GM21619 (cell line): ENCODE measurements around the gene PDXDC1.
"Not testable (repeated sequence)": the region's sequence is repeated elsewhere in the genome, so short reads cannot be mapped to it uniquely, and the experiment has no call there.

Source experiments
- ATAC-seq: cut with Tn5 transposase; IDR thresholded peaks from one replicate; pipeline ENCODE4 v1.9.1; 2021; ENCODE audit not compliant: unreplicated experiment

Gene PDXDC1

DNA sequence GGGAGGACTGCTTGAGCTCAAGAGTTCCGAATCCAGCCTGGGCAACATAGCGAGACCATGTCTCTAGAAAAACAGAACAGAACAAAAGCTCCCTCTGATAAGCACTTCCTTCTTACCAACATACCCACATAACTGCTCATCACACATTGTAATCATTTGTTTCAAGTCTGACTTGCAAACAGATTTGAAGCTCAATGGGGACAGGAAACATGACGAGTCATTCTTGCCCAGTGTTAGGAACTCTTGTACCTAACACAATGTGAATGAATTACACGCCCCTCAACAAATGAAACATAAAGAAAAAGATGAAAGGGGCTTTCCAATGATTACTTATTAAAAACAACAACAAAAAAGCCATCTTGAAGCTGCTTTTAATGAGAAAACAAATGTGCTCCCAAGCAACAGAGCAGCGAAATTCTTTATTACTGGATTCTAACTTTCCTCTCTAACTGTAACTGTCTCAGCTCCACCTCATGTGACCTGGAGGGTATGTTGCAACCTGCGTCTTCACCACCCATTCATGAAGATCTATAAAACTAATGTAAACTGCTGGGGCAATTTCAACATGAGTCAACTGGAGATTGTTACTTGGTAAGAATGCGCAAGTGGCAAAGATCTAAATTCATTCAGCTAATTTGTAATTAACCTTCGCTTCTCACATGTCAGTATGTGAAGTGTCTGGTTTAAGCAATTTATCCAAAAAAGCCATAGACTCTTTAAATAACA, 87.4 kb downstream of the PDXDC1 start:
- not testable (repeated sequence) for ATAC-seq

DNA sequence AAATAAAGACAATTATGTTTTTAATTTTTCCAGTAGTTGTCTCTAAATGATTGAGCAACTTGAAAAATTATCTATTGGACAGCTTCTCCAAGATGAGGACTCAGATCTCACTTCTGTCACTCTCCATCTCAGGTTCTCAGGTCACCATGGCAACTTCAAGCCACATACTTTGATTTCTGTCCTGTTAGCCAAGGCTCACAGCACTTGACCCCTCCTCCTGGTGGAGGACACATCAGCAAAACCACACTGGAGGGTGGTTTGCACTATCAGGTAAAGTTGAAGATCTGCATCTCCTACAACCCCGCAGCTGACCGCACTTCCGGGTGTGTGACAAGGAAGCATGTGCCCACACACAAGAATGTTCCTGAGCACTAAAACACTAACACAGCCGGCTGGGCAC, 91.1 kb downstream of the PDXDC1 start:
- ATAC-seq: not testable (repeated sequence)

DNA sequence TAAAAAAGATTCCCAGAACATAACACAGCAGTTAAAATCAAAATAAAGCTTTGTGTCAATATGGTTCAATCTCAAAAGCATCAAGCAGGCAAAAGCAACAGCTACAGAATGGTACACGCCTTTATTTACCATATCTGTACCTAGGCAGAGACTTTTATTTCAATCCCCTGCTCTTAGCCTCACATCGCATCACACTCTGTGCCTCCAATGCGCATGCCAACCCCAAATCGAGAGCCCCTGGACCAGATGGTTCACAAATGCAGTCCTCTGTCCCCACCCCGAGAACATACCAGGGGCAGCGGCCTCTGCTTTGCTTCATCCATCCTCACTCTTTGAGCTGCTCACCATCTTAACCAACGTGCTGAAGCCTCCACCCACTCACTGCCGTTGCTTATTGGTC, 91.9 kb downstream of the PDXDC1 start:
- ATAC-seq: not testable (repeated sequence)

- ATAC-seq: not testable (repeated sequence)
Observed at GRCh38 chr16:15071013-15071412, 96.2 kb downstream of the PDXDC1 start.

DNA sequence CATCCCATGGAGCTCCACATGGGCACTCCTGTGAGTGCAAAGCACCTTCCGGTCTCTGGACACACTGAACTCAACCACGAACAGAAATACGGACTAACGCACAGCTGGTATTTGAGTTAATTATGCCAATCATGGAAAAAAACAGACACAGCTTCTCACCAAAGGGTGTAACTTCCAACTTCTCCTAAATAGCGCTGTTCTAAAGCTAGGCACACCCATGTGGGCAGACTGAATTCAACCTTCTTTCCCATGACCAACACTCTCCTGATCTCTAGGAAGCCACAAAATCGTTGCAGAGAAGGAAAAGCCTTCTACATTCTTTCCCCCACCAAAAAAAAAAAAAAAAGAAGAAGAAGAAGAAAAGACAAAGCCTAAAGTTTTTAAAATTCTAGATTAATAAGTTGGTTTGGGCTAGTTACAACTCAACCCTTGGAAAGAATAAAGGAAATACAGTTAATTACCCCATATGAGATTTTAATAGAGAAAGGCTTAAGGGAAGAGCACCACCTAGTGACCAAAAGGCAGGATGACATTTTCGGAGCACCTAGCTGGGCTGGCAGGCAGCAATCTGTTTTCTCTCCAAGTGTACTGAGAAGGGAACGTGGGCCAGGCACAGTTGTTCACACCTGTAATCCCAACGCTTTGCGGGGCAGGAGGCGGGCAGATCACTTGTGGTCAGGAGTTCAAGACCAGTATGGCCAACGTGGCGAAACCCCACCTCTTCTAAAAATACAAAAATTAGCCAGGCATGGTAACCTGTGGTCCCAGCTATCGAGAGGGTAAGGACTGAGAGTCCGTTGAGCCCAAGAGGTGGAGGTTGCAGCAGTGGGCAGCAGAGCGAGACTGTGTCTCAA, 97.3 kb downstream of the PDXDC1 start:
- not testable (repeated sequence) for ATAC-seq

DNA sequence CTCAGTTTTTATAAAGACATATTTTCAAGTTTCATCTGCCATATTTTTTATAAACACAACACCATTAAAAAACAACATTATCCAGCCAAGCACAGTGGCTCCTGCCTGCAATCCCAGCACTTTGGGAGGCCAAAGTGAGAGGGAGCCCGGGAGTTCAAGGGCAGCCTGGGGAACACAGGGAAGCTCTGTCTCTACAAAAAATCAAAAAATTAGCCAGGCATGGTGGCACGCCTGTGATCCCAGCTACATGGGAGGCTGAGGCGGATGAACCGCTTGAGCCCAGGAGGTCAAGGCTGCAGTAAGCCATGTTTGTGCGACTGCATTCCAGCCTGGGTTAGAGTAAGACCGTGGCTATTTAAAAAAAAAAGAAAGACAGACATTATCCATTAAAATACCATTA, 98.3 kb downstream of the PDXDC1 start:
- no peak for ATAC-seq

DNA sequence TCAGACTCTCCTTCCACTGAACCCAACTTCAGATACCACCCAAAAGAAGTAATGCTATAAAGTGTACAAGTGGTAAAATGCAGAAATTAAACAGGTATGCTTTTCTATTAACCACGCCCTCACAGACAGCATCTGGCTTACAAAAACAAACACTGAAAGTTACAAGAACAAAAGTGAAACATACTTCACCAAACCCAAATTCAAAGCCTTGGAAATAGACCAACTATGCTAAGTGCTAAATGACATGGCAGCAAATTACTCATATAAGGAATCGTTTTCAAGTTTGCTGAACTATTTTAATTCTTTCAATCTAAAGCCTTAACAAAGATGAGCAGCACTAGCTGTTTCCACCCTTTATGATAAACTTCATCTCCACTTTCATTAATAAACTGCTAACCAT, 101.3 kb downstream of the PDXDC1 start:
- not testable (repeated sequence) for ATAC-seq

DNA sequence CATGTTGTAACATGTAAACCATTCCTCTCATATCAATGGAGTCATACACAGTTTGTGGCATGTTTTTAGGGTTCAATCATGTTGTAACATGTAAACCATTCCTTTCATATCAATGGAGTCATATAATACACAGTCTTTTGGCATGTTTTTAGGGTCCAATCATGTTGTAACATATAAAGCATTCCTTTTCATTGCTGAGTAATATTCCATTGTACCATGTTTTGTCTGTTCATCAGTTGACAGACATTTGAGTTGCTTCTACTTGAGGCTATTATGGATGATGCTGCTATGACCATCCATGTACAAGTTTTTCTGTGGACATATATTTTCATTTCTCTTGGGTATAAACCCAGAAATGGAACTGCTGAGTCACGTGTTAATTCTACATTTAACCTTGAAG, 106.1 kb downstream of the PDXDC1 start:
- ATAC-seq: not testable (repeated sequence)

GRCh38 chr16:15082788-15083187, 108.0 kb downstream of the PDXDC1 start:
- ATAC-seq: not testable (repeated sequence)

DNA sequence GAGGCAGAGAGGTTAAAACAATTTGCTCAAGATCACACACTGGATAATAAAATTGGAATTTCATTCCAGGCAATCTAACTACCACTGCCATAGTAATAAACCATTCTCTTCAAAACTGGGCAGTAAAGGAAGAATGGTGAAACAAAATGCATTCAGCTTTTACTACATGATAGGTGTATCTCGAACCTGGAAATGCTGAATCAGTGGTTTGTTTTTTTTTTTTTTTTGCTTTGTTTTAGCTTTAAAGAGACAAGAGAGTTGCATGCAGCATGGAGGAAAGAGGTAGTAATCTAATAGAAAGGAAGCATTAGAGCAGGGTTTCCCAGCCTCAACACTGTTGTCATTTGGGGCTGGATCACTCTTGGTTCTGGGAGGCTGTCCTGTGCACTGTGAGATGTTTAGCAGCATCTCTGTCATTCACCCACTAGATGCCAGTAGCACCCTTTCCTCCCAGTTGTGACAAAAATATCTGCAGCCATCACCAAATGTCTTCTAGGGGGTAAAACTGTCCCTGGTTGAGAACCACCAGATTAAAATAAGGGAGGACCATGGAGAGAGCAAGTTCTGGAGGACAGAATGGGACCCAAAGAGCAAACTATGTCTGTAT, 115.9 kb downstream of the PDXDC1 start:
- not testable (repeated sequence) for ATAC-seq

GRCh38 chr16:15093571-15093954, 118.7 kb downstream of the PDXDC1 start:
- not testable (repeated sequence) for ATAC-seq

DNA sequence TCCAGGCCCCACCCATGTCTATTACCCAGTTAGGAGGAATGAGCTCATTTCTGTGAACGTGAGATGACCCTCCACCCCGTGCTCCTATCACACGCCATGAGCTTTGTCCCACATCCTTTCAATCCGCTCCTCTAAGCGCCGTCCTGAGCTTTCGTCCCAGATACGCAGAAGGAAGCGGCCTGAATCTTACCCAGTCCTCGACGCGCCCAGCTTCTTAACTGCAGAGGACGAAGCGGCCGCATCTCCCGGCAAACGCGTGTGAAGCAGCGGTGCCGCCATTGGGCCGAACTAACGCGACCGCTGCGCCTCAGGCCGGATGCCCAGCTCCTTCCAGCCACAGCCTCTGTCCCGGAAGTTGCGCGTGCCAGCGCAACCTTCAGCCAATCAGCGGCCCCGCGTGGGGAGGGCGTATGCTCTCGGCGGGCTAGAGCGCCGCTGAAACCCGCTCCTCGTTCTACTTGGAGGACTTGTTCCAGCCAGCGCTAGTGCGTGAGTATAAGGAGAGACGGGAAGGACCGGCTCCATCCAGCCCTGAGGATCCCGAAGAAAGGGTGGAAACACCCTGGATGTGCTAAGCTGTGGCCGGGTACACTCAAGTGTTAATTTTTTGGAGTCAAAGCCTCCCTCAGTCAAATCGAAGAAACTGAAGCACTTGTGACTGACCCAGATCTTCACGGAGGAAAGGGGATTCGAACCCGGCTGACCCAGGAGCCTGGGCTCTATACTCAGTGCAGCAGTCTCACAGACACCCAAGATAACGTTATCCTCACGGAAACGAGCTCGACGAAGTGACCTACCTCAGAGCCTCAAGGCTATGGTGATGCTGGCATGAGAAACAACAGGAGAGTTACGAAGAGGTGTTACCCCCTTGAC, 119.4 kb downstream of the PDXDC1 start, which contains the start of gene RRN3:
Gene RRN3 (minus strand): TSS at position 318 of the 873 bp plus-strand sequence. CDS start 39 bp downstream, at position 279.
- ATAC-seq: peak; percentile 97

DNA sequence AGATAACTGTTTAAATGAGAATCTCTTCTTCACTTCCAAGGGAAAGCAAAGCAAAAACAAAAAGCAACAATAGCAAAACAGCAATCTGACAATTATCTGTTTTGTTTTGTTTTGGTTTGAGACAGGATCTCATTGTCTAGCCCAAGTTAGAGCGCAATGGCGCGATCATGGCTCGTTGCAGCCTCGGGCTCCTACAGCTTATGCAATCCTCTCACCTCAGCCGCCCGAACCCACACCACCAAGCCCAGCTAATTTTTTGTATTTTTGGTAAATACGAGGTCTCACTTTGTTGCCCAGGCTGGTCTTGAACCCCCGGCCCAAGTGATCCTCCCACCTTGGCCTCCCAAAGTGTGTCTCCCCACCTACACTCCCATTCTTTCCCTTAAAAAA, 121.8 kb downstream of the PDXDC1 start:
- not testable (repeated sequence) for ATAC-seq

- not testable (repeated sequence) for ATAC-seq
Observed at GRCh38 chr16:15099366-15099909, 124.6 kb downstream of the PDXDC1 start.

DNA sequence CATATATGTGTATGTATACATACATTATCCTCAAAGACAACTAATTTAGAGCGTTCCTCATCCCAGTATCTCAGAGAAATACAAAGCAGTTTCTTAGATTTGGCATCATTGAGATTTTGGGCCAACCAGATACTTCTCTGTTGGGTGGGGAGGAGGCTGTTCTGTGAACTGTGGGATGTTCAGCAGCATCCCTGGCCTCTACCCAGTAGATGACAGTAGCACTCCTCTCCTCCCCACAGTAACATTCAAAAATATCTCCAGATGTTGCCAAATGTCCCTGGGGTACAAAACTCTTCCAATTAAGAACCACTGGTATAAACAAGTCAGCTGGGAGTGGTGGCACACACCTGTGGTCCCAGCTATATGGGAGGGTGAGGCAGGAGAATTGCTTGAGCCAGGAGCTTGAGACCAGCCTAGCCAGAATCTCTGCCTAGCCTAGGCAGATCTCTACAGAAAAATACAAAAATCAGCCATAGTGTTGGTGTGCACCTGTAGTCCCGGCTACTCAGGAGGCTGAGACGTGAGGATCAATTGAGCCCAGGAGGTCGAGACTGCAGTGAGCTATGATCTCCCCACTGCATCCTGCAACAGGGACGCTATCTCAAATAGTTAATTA, 125.7 kb downstream of the PDXDC1 start:
- ATAC-seq: not testable (repeated sequence)

- not testable (repeated sequence) for ATAC-seq
Observed at GRCh38 chr16:15127641-15128425, 153.0 kb downstream of the PDXDC1 start.

DNA sequence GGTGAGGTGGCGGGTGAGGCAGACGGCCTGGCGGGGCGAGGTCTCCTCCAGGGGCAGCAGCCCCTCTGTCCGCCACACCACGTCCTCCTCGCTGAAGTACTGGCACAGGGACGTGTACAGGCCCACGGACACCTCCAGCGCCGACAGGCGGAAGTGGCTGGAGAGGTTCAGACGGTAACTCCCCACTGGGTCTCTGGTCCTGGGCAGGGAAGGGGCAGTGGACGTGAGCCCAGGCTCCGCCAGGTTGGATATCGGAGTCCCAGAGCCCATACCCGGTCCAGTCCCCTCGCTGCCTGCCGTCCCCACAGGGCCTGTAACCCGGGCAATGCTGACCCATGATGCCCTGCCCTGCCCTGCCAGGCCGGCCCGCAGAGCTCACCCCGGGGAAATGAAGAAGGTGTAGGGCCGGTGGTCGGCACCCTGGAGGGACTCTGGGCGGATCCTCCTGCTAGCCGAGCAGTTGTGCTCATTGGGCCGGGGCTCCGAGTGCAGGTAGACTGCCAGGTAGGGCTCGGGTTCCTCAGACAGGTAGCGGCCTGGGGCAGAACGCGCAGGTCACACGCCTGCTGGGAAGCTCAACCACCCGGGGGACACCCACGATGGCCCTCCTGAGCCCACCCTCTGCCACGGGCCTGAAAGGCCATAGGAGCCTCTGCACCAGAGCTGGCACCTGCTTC, 155.6 kb downstream of the PDXDC1 start:
- not testable (repeated sequence) for ATAC-seq

DNA sequence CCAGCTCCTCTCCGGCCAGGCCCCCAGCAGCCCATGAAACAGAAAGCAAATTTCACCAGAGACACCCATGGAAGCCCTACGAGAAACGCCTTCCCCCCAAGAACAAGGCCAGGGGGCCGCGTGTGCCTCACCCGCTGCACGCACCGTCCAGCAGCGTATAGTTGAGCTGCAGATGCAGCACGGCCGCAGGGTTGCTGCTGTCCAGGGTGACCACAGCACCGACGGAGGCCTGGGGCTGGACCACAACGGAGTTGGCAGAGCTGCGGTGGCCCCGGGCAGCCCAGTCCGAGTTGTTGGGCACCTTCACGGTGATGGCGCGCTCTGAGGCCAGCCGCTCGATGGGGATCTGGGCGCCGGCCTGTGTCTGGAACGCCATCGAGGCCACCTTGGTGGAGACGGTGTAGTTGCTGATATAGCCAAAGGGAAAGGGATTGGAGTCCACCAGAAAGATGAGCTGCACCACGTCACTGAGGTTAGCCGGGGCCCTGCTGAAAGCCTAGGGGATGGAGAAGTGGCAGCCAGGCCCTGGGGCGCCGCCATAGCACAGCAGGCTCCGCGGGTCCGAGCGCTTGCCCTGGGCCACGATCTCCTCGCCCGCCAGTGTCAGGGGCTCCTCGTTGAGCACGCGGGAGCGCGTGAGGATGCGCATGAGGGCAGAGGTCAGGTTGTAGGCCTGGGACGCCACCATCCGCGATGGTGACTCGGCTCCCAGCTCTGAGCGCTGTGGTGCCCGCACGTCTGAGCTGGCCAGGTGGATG, 156.3 kb downstream of the PDXDC1 start:
- not testable (repeated sequence) for ATAC-seq
